Tongue (tissue), 2 donors: Measurements from ENCODE around the gene FAM161B. TPM values are rescaled to one million over a fixed set of nuclear protein-coding genes. Genes with fewer than 3 reads are reported as not detected.

Experiments
- small RNA-seq: library from RNA; depleted of rRNA; stranded (forward); fragments of <200 nt; gene quantifications from one replicate; pipeline ENCODE3, GENCODE V24; 2014; ENCODE audit warnings: low replicate concordance
- total RNA-seq: library from RNA; depleted of rRNA; stranded (reverse); fragments of >200 nt; gene quantifications from one replicate; pipeline ENCODE4 v1.2.3, GENCODE V29; 2014

The FAM161B gene
- total RNA-seq, 1 donor from 2014 or later = 4.9 TPM

Small RNAs within 50 kb of the gene (small RNA-seq; reads per million reads assigned to genes)
- gene RF00019 = not detected

Other genes with a start within 250 kb of the FAM161B start
- 20.9 TPM for gene PNMA1, start 235.7 kb downstream of the FAM161B start, total RNA-seq
- gene PTGR2, start 98.3 kb downstream of the FAM161B start, total RNA-seq = 7.5 TPM
- 62.0 TPM for gene ZNF410, start 63.2 kb downstream of the FAM161B start, total RNA-seq
- gene COQ6, start 208 bp upstream of the FAM161B start, total RNA-seq = 67.0 TPM
- 14.6 TPM for gene ENTPD5, start 69.2 kb upstream of the FAM161B start, total RNA-seq
- 3.1 TPM for gene BBOF1, start 69.3 kb upstream of the FAM161B start, total RNA-seq
- gene ALDH6A1, start 134.4 kb upstream of the FAM161B start, total RNA-seq = 28.0 TPM
- gene LIN52, start 134.9 kb upstream of the FAM161B start, total RNA-seq = 9.5 TPM